GM23338 (cell line): ENCODE data around the gene ATF6. TPM values are rescaled to one million over a fixed set of nuclear protein-coding genes. Genes with fewer than 3 reads are reported as not detected.

Source experiments
- ATAC-seq: fragments of 200-7000 bp; cut with Tn5 transposase; 3 replicates; pipeline ENCODE4 v1.9.1; 2020
- DNase-seq: peaks from one replicate; pipeline ENCODE4 v3.0.0-alpha.2; 2015; ENCODE audit warnings: low spot score
- H2AFZ ChIP-seq: fragments of 200-600 bp; sonication (generic); 2 replicates; pipeline ENCODE4 v1.8.0; 2016; ENCODE audit warnings: antibody characterized with exemption, mild to moderate bottlenecking, moderate library complexity
- H3F3A ChIP-seq: fragments of 200-600 bp; sonication (generic); replicated peaks from 2 replicates; pipeline ENCODE4 v1.8.0; 2017; ENCODE audit warnings: antibody characterized with exemption, mixed run types, low read depth
- H3K27ac ChIP-seq: fragments of 200-600 bp; sonication (generic); 2 replicates; pipeline ENCODE4 v1.6.1; 2016; ENCODE audit warnings: low read depth
- H3K27me3 ChIP-seq: fragments of 200-600 bp; sonication (generic); 2 replicates; pipeline ENCODE4 v1.8.0; 2016; ENCODE audit warnings: mild to moderate bottlenecking, mixed run types, moderate library complexity; ENCODE audit not compliant: insufficient read depth
- H3K36me3 ChIP-seq: fragments of 200-600 bp; sonication (generic); 2 replicates; pipeline ENCODE4 v1.8.0; 2016; ENCODE audit warnings: mild to moderate bottlenecking; ENCODE audit not compliant: insufficient read depth
- H3K4me1 ChIP-seq: fragments of 200-600 bp; sonication (generic); 2 replicates; pipeline ENCODE4 v1.8.0; 2016; ENCODE audit warnings: mild to moderate bottlenecking, moderate library complexity; ENCODE audit not compliant: insufficient read depth
- H3K4me2 ChIP-seq: fragments of 200-600 bp; sonication (generic); 2 replicates; pipeline ENCODE4 v1.7.1; 2017; ENCODE audit warnings: mixed run types
- H3K4me3 ChIP-seq: fragments of 200-600 bp; sonication (generic); 2 replicates; pipeline ENCODE4 v1.6.1; 2016; ENCODE audit warnings: mixed run types
- H3K79me2 ChIP-seq: fragments of 200-600 bp; sonication (generic); replicated peaks from 2 replicates; pipeline ENCODE4 v1.8.0; 2017; ENCODE audit warnings: mild to moderate bottlenecking; ENCODE audit not compliant: insufficient read depth
- H3K9me2 ChIP-seq: fragments of 200-600 bp; sonication (generic); 2 replicates; pipeline ENCODE4 v1.8.0; 2017; ENCODE audit not compliant: insufficient read depth
- H4K20me1 ChIP-seq: fragments of 200-600 bp; sonication (generic); replicated peaks from 2 replicates; pipeline ENCODE4 v1.8.0; 2017; ENCODE audit warnings: mild to moderate bottlenecking; ENCODE audit not compliant: insufficient read depth
- H3K27ac Mint-ChIP-seq: 2 replicates; pipeline ENCODE4 v1.8.0; 2020; ENCODE audit warnings: inconsistent platforms, mild to moderate bottlenecking, moderate library complexity, mixed read lengths
- H3K27me3 Mint-ChIP-seq: 3 replicates; pipeline ENCODE4 v1.8.0; 2022; ENCODE audit warnings: low read depth, mild to moderate bottlenecking, moderate library complexity, mixed read lengths, inconsistent platforms; ENCODE audit not compliant: insufficient read depth, poor library complexity
- H3K36me3 Mint-ChIP-seq: 3 replicates; pipeline ENCODE4 v1.8.0; 2021; ENCODE audit warnings: low read depth, mild to moderate bottlenecking, inconsistent platforms, moderate library complexity, mixed read lengths
- H3K4me1 Mint-ChIP-seq: 3 replicates; pipeline ENCODE4 v1.8.0; 2020; ENCODE audit warnings: mild to moderate bottlenecking, inconsistent platforms, mixed read lengths
- H3K4me3 Mint-ChIP-seq: 3 replicates; pipeline ENCODE4 v1.8.0; 2021; ENCODE audit warnings: moderate library complexity, mild to moderate bottlenecking, inconsistent platforms, mixed read lengths
- H3K9me3 Mint-ChIP-seq: 3 replicates; pipeline ENCODE4 v1.8.0; 2020; ENCODE audit warnings: moderate library complexity, mild to moderate bottlenecking, inconsistent platforms, mixed read lengths
- CREB1 ChIP-seq: fragments of 250-450 bp; sonication (Bioruptor Pico); IDR thresholded peaks from 2 replicates; pipeline ENCODE4 v1.5.0; 2020; ENCODE audit warnings: low read depth, mild to moderate bottlenecking, moderate library complexity
- EZH2 ChIP-seq: fragments of 200-600 bp; sonication (generic); IDR thresholded peaks from one replicate; pipeline ENCODE4 v1.8.0; 2017; ENCODE audit warnings: antibody characterized with exemption, mild to moderate bottlenecking, low read depth; ENCODE audit not compliant: unreplicated experiment
- EZH2phosphoT487 ChIP-seq: fragments of 200-600 bp; sonication (generic); IDR thresholded peaks from one replicate; pipeline ENCODE4 v1.8.1; 2018; ENCODE audit warnings: antibody characterized with exemption; ENCODE audit not compliant: unreplicated experiment
- JUNB ChIP-seq: IDR thresholded peaks from one replicate; pipeline ENCODE4 v1.6.1; 2016; ENCODE audit warnings: antibody characterized with exemption; ENCODE audit not compliant: unreplicated experiment
- NANOG ChIP-seq: IDR thresholded peaks from 2 replicates; pipeline ENCODE4 v1.6.1; 2016; ENCODE audit warnings: antibody characterized with exemption, borderline replicate concordance
- POLR2AphosphoS5 ChIP-seq: IDR thresholded peaks from 2 replicates; pipeline ENCODE4 v1.6.1; 2016; ENCODE audit warnings: antibody characterized with exemption, low read depth
- STAT1 ChIP-seq: IDR thresholded peaks from one replicate; pipeline ENCODE4 v1.6.1; 2016; ENCODE audit warnings: antibody characterized with exemption; ENCODE audit not compliant: unreplicated experiment
- ZNF114 ChIP-seq: fragments of 250-450 bp; sonication (Bioruptor Pico); IDR thresholded peaks from 2 replicates; pipeline ENCODE4 v1.5.0; 2020; ENCODE audit warnings: mild to moderate bottlenecking, moderate library complexity
- ZNF331 ChIP-seq: fragments of 250-450 bp; sonication (Bioruptor Pico); IDR thresholded peaks from 2 replicates; pipeline ENCODE4 v1.5.0; 2020; ENCODE audit warnings: low read depth, mild to moderate bottlenecking, moderate library complexity
- polyA plus RNA-seq: library from polyadenylated mRNA; unstranded; fragments of >200 nt; fragmentation: Nextera tagmentation; extraction: Ambion mirVana; gene quantifications from 2 replicates; pipeline ENCODE4 v1.2.1, GENCODE V29; 2016
- total RNA-seq: library from RNA; depleted of rRNA; stranded (reverse); fragments of >200 nt; shearing (Covaris generic); gene quantifications from 2 replicates; pipeline ENCODE4 v1.2.3, GENCODE V29; 2014
- TF ChIP-seq, protein P1 (sequence below): IDR thresholded peaks from one replicate; pipeline ENCODE4 v1.6.1; 2018; ENCODE audit warnings: antibody characterized with exemption; ENCODE audit not compliant: unreplicated experiment
- TF ChIP-seq, protein P2 (sequence below), 2 experiments: fragments of 200-600 bp in 1 of 2; sonication (generic) in 1 of 2; conservative IDR thresholded peaks; 2 replicates each; pipeline versions ENCODE4 v1.5.1 to v1.6.1; 2016 to 2017; ENCODE audit warnings: antibody characterized with exemption in 2 of 2, low read depth in 2 of 2, mild to moderate bottlenecking in 2 of 2, moderate library complexity in 1 of 2
- TF ChIP-seq, protein P3 (sequence below): IDR thresholded peaks from 2 replicates; pipeline ENCODE4 v1.6.1; 2016; ENCODE audit warnings: antibody characterized with exemption
- TF ChIP-seq, protein P4 (sequence below): fragments of 250-450 bp; sonication (Bioruptor Pico); IDR thresholded peaks from 2 replicates; pipeline ENCODE4 v1.5.0; 2020; ENCODE audit warnings: mild to moderate bottlenecking, moderate library complexity

ATF6 gene
- total and polyA plus RNA-seq, 2 experiments from 2014 or later, result 5.0 to 13.5 TPM

DNA sequence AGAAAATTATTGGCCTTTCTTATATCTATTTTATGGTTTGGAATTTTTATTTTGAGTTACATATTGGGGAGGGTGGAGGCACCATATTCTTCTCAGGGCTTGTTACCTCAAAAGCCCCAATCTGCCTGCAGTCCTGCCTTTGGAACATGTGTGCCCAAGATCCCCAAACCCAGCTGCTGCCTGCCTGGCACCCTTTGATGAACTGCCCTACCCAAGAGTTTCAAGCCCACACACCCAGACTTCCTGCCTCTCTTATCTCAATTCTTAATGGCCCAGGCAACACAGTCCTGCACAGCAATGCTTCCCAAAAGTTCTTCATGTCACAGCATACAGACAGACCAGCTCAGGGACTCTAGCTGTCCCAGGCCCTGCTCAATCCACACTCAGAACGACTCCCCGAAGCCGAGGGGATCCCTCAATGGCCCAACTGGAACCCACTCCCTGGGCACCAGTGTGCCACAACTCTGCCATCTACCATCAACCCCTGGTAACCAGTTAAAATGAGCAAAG is 238.4 kb downstream of the ATF6 start:
- Mint-ChIP-seq H3K36me3 (no peaks in the 10 kb centered on the region), H3K27me3 (peaks cover 2% of the 10 kb centered on the region), H3K4me1 (peaks cover 25% of the 10 kb centered on the region), H3K27ac (no peak overlapping the region), H3K4me3 (no peak overlapping the region), H3K9me3 (no peaks in the 10 kb centered on the region)
- Histone ChIP-seq H3K4me2 (no peak overlapping the region), H3K27me3 (no peaks in the 10 kb centered on the region), H3K79me2 (no peaks in the 10 kb centered on the region), H3K27ac (no peak overlapping the region), H3K4me3 (no peak overlapping the region), H2AFZ (no peak overlapping the region), H3K4me1 (0 out of 2 replicates have a peak, but pooled peaks cover 4% of the 10 kb centered on the region), H3K36me3 (no peaks in the 10 kb centered on the region), H3F3A (no peaks in the 10 kb centered on the region), H3K9me2 (no peaks in the 10 kb centered on the region), H4K20me1 (no peaks in the 10 kb centered on the region)
- DNase-seq (no peak), ATAC-seq (no peak)
- TF ChIP-seq CREB1, result no peak
- TF ChIP-seq, protein P1, sequence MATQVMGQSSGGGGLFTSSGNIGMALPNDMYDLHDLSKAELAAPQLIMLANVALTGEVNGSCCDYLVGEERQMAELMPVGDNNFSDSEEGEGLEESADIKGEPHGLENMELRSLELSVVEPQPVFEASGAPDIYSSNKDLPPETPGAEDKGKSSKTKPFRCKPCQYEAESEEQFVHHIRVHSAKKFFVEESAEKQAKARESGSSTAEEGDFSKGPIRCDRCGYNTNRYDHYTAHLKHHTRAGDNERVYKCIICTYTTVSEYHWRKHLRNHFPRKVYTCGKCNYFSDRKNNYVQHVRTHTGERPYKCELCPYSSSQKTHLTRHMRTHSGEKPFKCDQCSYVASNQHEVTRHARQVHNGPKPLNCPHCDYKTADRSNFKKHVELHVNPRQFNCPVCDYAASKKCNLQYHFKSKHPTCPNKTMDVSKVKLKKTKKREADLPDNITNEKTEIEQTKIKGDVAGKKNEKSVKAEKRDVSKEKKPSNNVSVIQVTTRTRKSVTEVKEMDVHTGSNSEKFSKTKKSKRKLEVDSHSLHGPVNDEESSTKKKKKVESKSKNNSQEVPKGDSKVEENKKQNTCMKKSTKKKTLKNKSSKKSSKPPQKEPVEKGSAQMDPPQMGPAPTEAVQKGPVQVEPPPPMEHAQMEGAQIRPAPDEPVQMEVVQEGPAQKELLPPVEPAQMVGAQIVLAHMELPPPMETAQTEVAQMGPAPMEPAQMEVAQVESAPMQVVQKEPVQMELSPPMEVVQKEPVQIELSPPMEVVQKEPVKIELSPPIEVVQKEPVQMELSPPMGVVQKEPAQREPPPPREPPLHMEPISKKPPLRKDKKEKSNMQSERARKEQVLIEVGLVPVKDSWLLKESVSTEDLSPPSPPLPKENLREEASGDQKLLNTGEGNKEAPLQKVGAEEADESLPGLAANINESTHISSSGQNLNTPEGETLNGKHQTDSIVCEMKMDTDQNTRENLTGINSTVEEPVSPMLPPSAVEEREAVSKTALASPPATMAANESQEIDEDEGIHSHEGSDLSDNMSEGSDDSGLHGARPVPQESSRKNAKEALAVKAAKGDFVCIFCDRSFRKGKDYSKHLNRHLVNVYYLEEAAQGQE, result no peak
- no peak for TF ChIP-seq EZH2phosphoT487
- TF ChIP-seq, protein P2, sequence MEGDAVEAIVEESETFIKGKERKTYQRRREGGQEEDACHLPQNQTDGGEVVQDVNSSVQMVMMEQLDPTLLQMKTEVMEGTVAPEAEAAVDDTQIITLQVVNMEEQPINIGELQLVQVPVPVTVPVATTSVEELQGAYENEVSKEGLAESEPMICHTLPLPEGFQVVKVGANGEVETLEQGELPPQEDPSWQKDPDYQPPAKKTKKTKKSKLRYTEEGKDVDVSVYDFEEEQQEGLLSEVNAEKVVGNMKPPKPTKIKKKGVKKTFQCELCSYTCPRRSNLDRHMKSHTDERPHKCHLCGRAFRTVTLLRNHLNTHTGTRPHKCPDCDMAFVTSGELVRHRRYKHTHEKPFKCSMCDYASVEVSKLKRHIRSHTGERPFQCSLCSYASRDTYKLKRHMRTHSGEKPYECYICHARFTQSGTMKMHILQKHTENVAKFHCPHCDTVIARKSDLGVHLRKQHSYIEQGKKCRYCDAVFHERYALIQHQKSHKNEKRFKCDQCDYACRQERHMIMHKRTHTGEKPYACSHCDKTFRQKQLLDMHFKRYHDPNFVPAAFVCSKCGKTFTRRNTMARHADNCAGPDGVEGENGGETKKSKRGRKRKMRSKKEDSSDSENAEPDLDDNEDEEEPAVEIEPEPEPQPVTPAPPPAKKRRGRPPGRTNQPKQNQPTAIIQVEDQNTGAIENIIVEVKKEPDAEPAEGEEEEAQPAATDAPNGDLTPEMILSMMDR (conservative IDR thresholded peaks at IDR 0.05; ENCODE audit: low read depth in 2 of 2), result no peak
- TF ChIP-seq, protein P3, sequence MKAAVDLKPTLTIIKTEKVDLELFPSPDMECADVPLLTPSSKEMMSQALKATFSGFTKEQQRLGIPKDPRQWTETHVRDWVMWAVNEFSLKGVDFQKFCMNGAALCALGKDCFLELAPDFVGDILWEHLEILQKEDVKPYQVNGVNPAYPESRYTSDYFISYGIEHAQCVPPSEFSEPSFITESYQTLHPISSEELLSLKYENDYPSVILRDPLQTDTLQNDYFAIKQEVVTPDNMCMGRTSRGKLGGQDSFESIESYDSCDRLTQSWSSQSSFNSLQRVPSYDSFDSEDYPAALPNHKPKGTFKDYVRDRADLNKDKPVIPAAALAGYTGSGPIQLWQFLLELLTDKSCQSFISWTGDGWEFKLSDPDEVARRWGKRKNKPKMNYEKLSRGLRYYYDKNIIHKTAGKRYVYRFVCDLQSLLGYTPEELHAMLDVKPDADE, result no peak
- no peak for TF ChIP-seq ZNF331
- TF ChIP-seq EZH2, result no peak
- no peak for TF ChIP-seq JUNB
- TF ChIP-seq, protein P4, sequence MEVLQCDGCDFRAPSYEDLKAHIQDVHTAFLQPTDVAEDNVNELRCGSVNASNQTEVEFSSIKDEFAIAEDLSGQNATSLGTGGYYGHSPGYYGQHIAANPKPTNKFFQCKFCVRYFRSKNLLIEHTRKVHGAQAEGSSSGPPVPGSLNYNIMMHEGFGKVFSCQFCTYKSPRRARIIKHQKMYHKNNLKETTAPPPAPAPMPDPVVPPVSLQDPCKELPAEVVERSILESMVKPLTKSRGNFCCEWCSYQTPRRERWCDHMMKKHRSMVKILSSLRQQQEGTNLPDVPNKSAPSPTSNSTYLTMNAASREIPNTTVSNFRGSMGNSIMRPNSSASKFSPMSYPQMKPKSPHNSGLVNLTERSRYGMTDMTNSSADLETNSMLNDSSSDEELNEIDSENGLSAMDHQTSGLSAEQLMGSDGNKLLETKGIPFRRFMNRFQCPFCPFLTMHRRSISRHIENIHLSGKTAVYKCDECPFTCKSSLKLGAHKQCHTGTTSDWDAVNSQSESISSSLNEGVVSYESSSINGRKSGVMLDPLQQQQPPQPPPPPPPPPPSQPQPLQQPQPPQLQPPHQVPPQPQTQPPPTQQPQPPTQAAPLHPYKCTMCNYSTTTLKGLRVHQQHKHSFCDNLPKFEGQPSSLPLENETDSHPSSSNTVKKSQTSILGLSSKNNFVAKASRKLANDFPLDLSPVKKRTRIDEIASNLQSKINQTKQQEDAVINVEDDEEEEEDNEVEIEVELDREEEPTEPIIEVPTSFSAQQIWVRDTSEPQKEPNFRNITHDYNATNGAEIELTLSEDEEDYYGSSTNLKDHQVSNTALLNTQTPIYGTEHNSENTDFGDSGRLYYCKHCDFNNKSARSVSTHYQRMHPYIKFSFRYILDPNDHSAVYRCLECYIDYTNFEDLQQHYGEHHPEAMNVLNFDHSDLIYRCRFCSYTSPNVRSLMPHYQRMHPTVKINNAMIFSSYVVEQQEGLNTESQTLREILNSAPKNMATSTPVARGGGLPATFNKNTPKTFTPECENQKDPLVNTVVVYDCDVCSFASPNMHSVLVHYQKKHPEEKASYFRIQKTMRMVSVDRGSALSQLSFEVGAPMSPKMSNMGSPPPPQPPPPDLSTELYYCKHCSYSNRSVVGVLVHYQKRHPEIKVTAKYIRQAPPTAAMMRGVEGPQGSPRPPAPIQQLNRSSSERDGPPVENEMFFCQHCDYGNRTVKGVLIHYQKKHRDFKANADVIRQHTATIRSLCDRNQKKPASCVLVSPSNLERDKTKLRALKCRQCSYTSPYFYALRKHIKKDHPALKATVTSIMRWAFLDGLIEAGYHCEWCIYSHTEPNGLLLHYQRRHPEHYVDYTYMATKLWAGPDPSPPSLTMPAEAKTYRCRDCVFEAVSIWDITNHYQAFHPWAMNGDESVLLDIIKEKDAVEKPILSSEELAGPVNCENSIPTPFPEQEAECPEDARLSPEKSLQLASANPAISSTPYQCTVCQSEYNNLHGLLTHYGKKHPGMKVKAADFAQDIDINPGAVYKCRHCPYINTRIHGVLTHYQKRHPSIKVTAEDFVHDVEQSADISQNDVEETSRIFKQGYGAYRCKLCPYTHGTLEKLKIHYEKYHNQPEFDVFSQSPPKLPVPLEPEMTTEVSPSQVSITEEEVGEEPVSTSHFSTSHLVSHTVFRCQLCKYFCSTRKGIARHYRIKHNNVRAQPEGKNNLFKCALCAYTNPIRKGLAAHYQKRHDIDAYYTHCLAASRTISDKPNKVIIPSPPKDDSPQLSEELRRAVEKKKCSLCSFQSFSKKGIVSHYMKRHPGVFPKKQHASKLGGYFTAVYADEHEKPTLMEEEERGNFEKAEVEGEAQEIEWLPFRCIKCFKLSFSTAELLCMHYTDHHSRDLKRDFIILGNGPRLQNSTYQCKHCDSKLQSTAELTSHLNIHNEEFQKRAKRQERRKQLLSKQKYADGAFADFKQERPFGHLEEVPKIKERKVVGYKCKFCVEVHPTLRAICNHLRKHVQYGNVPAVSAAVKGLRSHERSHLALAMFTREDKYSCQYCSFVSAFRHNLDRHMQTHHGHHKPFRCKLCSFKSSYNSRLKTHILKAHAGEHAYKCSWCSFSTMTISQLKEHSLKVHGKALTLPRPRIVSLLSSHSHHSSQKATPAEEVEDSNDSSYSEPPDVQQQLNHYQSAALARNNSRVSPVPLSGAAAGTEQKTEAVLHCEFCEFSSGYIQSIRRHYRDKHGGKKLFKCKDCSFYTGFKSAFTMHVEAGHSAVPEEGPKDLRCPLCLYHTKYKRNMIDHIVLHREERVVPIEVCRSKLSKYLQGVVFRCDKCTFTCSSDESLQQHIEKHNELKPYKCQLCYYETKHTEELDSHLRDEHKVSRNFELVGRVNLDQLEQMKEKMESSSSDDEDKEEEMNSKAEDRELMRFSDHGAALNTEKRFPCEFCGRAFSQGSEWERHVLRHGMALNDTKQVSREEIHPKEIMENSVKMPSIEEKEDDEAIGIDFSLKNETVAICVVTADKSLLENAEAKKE (CRISPR knock-in tag), result no peak
- no peak for TF ChIP-seq ZNF114 (CRISPR knock-in tag)
- no peak for TF ChIP-seq POLR2AphosphoS5
- TF ChIP-seq NANOG, result no peak
- TF ChIP-seq STAT1, result no peak
